Osteocyte (in vitro differentiated cells): ENCODE data around the gene STX2. TPM values are rescaled to one million over a fixed set of nuclear protein-coding genes. Genes with fewer than 3 reads are reported as not detected.

ENCODE experiments used
- DNase-seq: peaks from one replicate; pipeline ENCODE4 v3.0.0; 2021; ENCODE audit warnings: mixed read lengths; ENCODE audit not compliant: unreplicated experiment; ENCODE audit errors: extremely low spot score
- H3K27ac Mint-ChIP-seq: one replicate; pipeline ENCODE4 v1.8.0; 2021; ENCODE audit warnings: mild to moderate bottlenecking, mixed read lengths; ENCODE audit not compliant: unreplicated experiment
- H3K27me3 Mint-ChIP-seq: one replicate; pipeline ENCODE4 v1.8.0; 2021; ENCODE audit warnings: mixed read lengths; ENCODE audit not compliant: unreplicated experiment
- H3K36me3 Mint-ChIP-seq: one replicate; pipeline ENCODE4 v1.8.0; 2021; ENCODE audit warnings: mixed read lengths; ENCODE audit not compliant: unreplicated experiment
- H3K4me1 Mint-ChIP-seq: one replicate; pipeline ENCODE4 v1.8.0; 2021; ENCODE audit warnings: mixed read lengths; ENCODE audit not compliant: unreplicated experiment
- H3K4me3 Mint-ChIP-seq: one replicate; pipeline ENCODE4 v1.8.0; 2021; ENCODE audit warnings: mild to moderate bottlenecking, moderate library complexity, mixed read lengths; ENCODE audit not compliant: unreplicated experiment
- H3K9me3 Mint-ChIP-seq: one replicate; pipeline ENCODE4 v1.8.0; 2021; ENCODE audit warnings: mixed read lengths; ENCODE audit not compliant: unreplicated experiment
- CTCF ChIP-seq: fragments of 200-600 bp; sonication (generic); IDR thresholded peaks from 2 replicates; pipeline ENCODE4 v1.5.0; 2021; ENCODE audit warnings: antibody characterized with exemption, mild to moderate bottlenecking, moderate library complexity
- total RNA-seq: library from RNA; stranded (reverse); gene quantifications from 2 replicates; pipeline ENCODE4 v1.2.1, GENCODE V29; 2021

The STX2 gene
- total RNA-seq, 1 donor from 2014 or later = 32.0 TPM

GRCh38 chr12:130835011-130835410, 4.0 kb downstream of the STX2 start:
- H3K4me1 Mint-ChIP-seq = peaks cover 63% of the 10 kb centered on the region

GRCh38 chr12:130832561-130833209, 6.4 kb downstream of the STX2 start:
- no peaks in the 10 kb centered on the region for H3K27me3 Mint-ChIP-seq
- no peak for DNase-seq
- H3K36me3 Mint-ChIP-seq = peaks cover 2% of the 10 kb centered on the region
- no peak overlapping the region for H3K4me3 Mint-ChIP-seq
- peaks cover 57% of the 10 kb centered on the region for H3K4me1 Mint-ChIP-seq
- no peak for TF ChIP-seq CTCF
- no peaks in the 10 kb centered on the region for H3K9me3 Mint-ChIP-seq
- peak overlapping the region; percentile 43 for H3K27ac Mint-ChIP-seq

More at GRCh38 chr12:130835011-130835410, 4.0 kb downstream of the STX2 start:
- H3K9me3 Mint-ChIP-seq = no peaks in the 10 kb centered on the region
- no peak overlapping the region for H3K4me3 Mint-ChIP-seq
- peaks cover 2% of the 10 kb centered on the region for H3K36me3 Mint-ChIP-seq
- no peak for TF ChIP-seq CTCF
- no peak for DNase-seq
- H3K27me3 Mint-ChIP-seq = no peaks in the 10 kb centered on the region
- no peak overlapping the region for H3K27ac Mint-ChIP-seq

GRCh38 chr12:130831876-130832405, 7.1 kb downstream of the STX2 start:
- no peak overlapping the region for H3K4me3 Mint-ChIP-seq
- no peaks in the 10 kb centered on the region for H3K27me3 Mint-ChIP-seq
- H3K27ac Mint-ChIP-seq = no peak overlapping the region
- no peak for TF ChIP-seq CTCF
- H3K36me3 Mint-ChIP-seq = peaks cover 2% of the 10 kb centered on the region
- no peak for DNase-seq
- H3K4me1 Mint-ChIP-seq = peaks cover 60% of the 10 kb centered on the region
- no peaks in the 10 kb centered on the region for H3K9me3 Mint-ChIP-seq

GRCh38 chr12:130831246-130831645, 7.8 kb downstream of the STX2 start:
- Mint-ChIP-seq H3K9me3 (no peaks in the 10 kb centered on the region), H3K4me3 (no peak overlapping the region), H3K4me1 (peaks cover 59% of the 10 kb centered on the region), H3K27me3 (no peaks in the 10 kb centered on the region), H3K36me3 (peaks cover 2% of the 10 kb centered on the region), H3K27ac (no peak overlapping the region)
- no peak for DNase-seq
- TF ChIP-seq CTCF = no peak

GRCh38 chr12:130830246-130830551, 8.9 kb downstream of the STX2 start:
- H3K4me3 Mint-ChIP-seq = no peak overlapping the region
- no peaks in the 10 kb centered on the region for H3K27me3 Mint-ChIP-seq
- peaks cover 4% of the 10 kb centered on the region for H3K36me3 Mint-ChIP-seq
- peaks cover 64% of the 10 kb centered on the region for H3K4me1 Mint-ChIP-seq
- no peaks in the 10 kb centered on the region for H3K9me3 Mint-ChIP-seq
- H3K27ac Mint-ChIP-seq = no peak overlapping the region
- DNase-seq = no peak
- TF ChIP-seq CTCF = no peak
